SH-SY5Y (cell line): ENCODE data around the gene HOXA9.

Source experiments
- GATA2 ChIP-seq: IDR thresholded peaks from 2 replicates; pipeline ENCODE4 v1.6.1; 2011; ENCODE audit warnings: mild to moderate bottlenecking, low read depth, low read length
- GATA3 ChIP-seq: IDR thresholded peaks from 2 replicates; pipeline ENCODE4 v1.6.1; 2011; ENCODE audit warnings: low read depth, mild to moderate bottlenecking, low read length, moderate library complexity

DNA sequence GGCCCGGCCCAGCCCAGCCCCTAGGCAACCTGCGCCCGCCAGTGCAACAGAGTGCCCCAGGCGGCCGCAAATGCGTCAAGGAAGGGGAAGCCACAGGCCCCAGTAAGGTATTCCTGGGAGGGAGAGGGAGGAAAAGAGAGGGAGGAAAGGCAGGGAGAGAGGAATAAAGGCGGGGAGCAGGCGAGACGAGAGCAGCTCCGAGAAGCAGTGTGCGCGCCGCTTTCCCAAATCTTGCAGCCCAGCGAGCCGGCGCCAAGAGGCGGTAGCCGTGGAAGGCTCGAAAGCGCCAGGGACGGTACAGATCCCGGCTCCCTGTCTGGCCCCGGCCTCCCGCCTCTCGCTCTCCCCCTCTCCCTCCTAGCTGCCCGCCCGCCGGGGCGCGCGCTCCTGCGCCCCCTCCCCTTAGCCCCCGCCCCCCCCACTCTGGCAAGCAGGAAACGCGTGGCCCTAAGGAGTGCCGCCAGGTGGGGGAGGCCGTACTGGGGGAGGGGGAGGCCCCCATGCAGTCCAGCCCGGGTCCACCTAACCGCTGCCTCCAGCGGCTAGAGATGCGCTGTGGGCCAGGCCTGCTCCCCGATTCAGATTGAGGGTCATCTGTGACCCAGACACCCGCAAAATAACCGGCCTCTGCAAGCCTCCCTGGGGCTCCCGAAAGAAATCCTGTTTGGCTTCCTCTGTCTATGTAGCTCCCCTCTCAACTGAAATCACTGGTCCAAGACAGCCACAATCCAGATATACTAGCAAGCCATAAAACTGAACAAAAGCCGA, 4.5 kb upstream of the HOXA9 start:
- TF ChIP-seq GATA3, result no peak
- no peak for TF ChIP-seq GATA2
